ENCODE data around the gene ZNF469.

GRCh38 chr16:88372522-88372921 lies 10.2 kb upstream of the ZNF469 start:
- no peak for TF ChIP-seq CTCF (IDR thresholded peaks at IDR 0.05)
- TF ChIP-seq POLR2A (IDR thresholded peaks at IDR 0.05): no peak
